ENCODE results near the gene RYR3. TPM values are rescaled to one million over a fixed set of nuclear protein-coding genes. Genes with fewer than 3 reads are reported as not detected.

RYR3 gene
- total RNA-seq, 1 donor from 2014 or later, result 4.8 TPM

GRCh38 chr15:33641069-33641468 is 330.3 kb downstream of the RYR3 start:
- no peak for TF ChIP-seq CTCF (IDR thresholded peaks at IDR 0.05; ENCODE audit: unreplicated experiment)
- Mint-ChIP-seq H3K27ac (ENCODE audit: unreplicated experiment) (no peak overlapping the region), H3K27me3 (ENCODE audit: unreplicated experiment) (peaks cover 3% of the 10 kb centered on the region), H3K4me1 (ENCODE audit: unreplicated experiment) (peaks cover 10% of the 10 kb centered on the region), H3K36me3 (ENCODE audit: low read depth, unreplicated experiment) (no peaks in the 10 kb centered on the region), H3K4me3 (ENCODE audit: unreplicated experiment) (no peak overlapping the region), H3K9me3 (ENCODE audit: unreplicated experiment) (no peaks in the 10 kb centered on the region)
- DNase-seq (ENCODE audit: low spot score), result no peak

GRCh38 chr15:33644304-33644703 is 333.5 kb downstream of the RYR3 start:
- H3K36me3 Mint-ChIP-seq (ENCODE audit: low read depth, unreplicated experiment), result no peaks in the 10 kb centered on the region
- TF ChIP-seq CTCF (IDR thresholded peaks at IDR 0.05; ENCODE audit: unreplicated experiment), result no peak
- H3K9me3 Mint-ChIP-seq (ENCODE audit: unreplicated experiment), result no peaks in the 10 kb centered on the region
- peaks cover 1% of the 10 kb centered on the region for H3K27me3 Mint-ChIP-seq (ENCODE audit: unreplicated experiment)
- H3K27ac Mint-ChIP-seq (ENCODE audit: unreplicated experiment), result no peak overlapping the region
- no peak for DNase-seq (ENCODE audit: low spot score)
- peaks cover 10% of the 10 kb centered on the region for H3K4me1 Mint-ChIP-seq (ENCODE audit: unreplicated experiment)
- H3K4me3 Mint-ChIP-seq (ENCODE audit: unreplicated experiment), result no peak overlapping the region

GRCh38 chr15:33646744-33647143 is 336.0 kb downstream of the RYR3 start:
- no peaks in the 10 kb centered on the region for H3K4me1 Mint-ChIP-seq (ENCODE audit: unreplicated experiment)
- no peak for DNase-seq (ENCODE audit: low spot score)
- H3K36me3 Mint-ChIP-seq (ENCODE audit: low read depth, unreplicated experiment), result no peaks in the 10 kb centered on the region
- H3K27me3 Mint-ChIP-seq (ENCODE audit: unreplicated experiment), result no peaks in the 10 kb centered on the region
- TF ChIP-seq CTCF (IDR thresholded peaks at IDR 0.05; ENCODE audit: unreplicated experiment), result no peak
- no peaks in the 10 kb centered on the region for H3K9me3 Mint-ChIP-seq (ENCODE audit: unreplicated experiment)
- H3K4me3 Mint-ChIP-seq (ENCODE audit: unreplicated experiment), result no peak overlapping the region
- no peak overlapping the region for H3K27ac Mint-ChIP-seq (ENCODE audit: unreplicated experiment)

- H3K27ac Mint-ChIP-seq (ENCODE audit: unreplicated experiment), result no peak overlapping the region
- H3K36me3 Mint-ChIP-seq (ENCODE audit: low read depth, unreplicated experiment), result no peaks in the 10 kb centered on the region
- no peak for TF ChIP-seq CTCF (IDR thresholded peaks at IDR 0.05; ENCODE audit: unreplicated experiment)
- no peak for DNase-seq (ENCODE audit: low spot score)
- H3K4me3 Mint-ChIP-seq (ENCODE audit: unreplicated experiment), result no peak overlapping the region
- no peaks in the 10 kb centered on the region for H3K9me3 Mint-ChIP-seq (ENCODE audit: unreplicated experiment)
- no peaks in the 10 kb centered on the region for H3K27me3 Mint-ChIP-seq (ENCODE audit: unreplicated experiment)
- H3K4me1 Mint-ChIP-seq (ENCODE audit: unreplicated experiment), result no peaks in the 10 kb centered on the region
Measured at GRCh38 chr15:33649217-33649933, 338.6 kb downstream of the RYR3 start.

GRCh38 chr15:33654860-33655259 is 344.1 kb downstream of the RYR3 start:
- H3K27me3 Mint-ChIP-seq (ENCODE audit: unreplicated experiment), result no peaks in the 10 kb centered on the region
- H3K36me3 Mint-ChIP-seq (ENCODE audit: low read depth, unreplicated experiment), result no peaks in the 10 kb centered on the region
- peaks cover 4% of the 10 kb centered on the region for H3K9me3 Mint-ChIP-seq (ENCODE audit: unreplicated experiment)
- no peak for TF ChIP-seq CTCF (IDR thresholded peaks at IDR 0.05; ENCODE audit: unreplicated experiment)
- H3K4me1 Mint-ChIP-seq (ENCODE audit: unreplicated experiment), result no peaks in the 10 kb centered on the region
- no peak overlapping the region for H3K27ac Mint-ChIP-seq (ENCODE audit: unreplicated experiment)
- DNase-seq (ENCODE audit: low spot score), result no peak
- H3K4me3 Mint-ChIP-seq (ENCODE audit: unreplicated experiment), result no peak overlapping the region

Measured in endothelial cell (in vitro differentiated cells).